Breast epithelium (tissue), 4 donors: ENCODE measurements around the gene SYTL3. TPM values are rescaled to one million over a fixed set of nuclear protein-coding genes. Genes with fewer than 3 reads are reported as not detected.

ENCODE experiments used
- DNase-seq, 2 donors: peaks; one replicate each; pipeline ENCODE4 v3.0.0-alpha.2; 2019; ENCODE audit warnings: low spot score in 2 of 2
- H3K27ac ChIP-seq, 2 donors: fragments of 200-600 bp; sonication (generic) in 1 of 2; one replicate each; pipeline ENCODE4 v1.5.1; 2016 to 2019; ENCODE audit warnings: mild to moderate bottlenecking in 1 of 2
- H3K27me3 ChIP-seq, 2 donors: fragments of 200-600 bp; sonication (generic) in 1 of 2; one replicate each; pipeline versions ENCODE4 v1.5.1 to v1.6.0; 2017 to 2019; ENCODE audit warnings: control low read depth in 1 of 2, mild to moderate bottlenecking in 1 of 2
- H3K36me3 ChIP-seq: fragments of 200-600 bp; one replicate; pipeline ENCODE4 v1.5.1; 2019
- H3K4me1 ChIP-seq, 2 donors: fragments of 200-600 bp; sonication (generic); one replicate each; pipeline ENCODE4 v1.5.1; 2016 to 2019; ENCODE audit warnings: control low read depth in 1 of 2
- H3K4me3 ChIP-seq, 3 donors: fragments of 200-600 bp; sonication (generic); 1 replicate in 2 of 3; 2 replicates in 1 of 3; pipeline ENCODE4 v1.5.1; 2016 to 2019; ENCODE audit warnings: mild to moderate bottlenecking in 3 of 3, moderate library complexity in 2 of 3
- H3K9me3 ChIP-seq, 2 donors: fragments of 200-600 bp; sonication (generic) in 1 of 2; one replicate each; pipeline ENCODE4 v1.5.1; 2016 to 2019; ENCODE audit warnings: control low read depth in 1 of 2
- CTCF ChIP-seq, 3 donors: fragments of 450-650 bp; IDR thresholded peaks; one replicate each; pipeline ENCODE4 v1.5.1; 2016 to 2017; ENCODE audit warnings: antibody characterized with exemption in 3 of 3, mild to moderate bottlenecking in 3 of 3, moderate library complexity in 3 of 3
- POLR2A ChIP-seq: fragments of 450-650 bp; IDR thresholded peaks from one replicate; pipeline ENCODE4 v1.6.1; 2016; ENCODE audit warnings: antibody characterized with exemption, mild to moderate bottlenecking, moderate library complexity
- POLR2AphosphoS5 ChIP-seq, 3 donors: sonication (generic); formaldehyde crosslinking; IDR thresholded peaks; one replicate each; pipeline ENCODE4 v1.6.1; 2017; ENCODE audit warnings: antibody characterized with exemption in 3 of 3
- intact Hi-C: fragments of 100-400 bp; cut with DNase I; formaldehyde crosslinking; loops from one replicate; pipeline ENCODE4 v1.15.1; 2023; ENCODE audit warnings: low total_unique reads
- total RNA-seq, 3 donors: library from RNA; depleted of rRNA; stranded (reverse); fragments of >200 nt; gene quantifications; one replicate each; pipeline ENCODE4 v1.1.0, GENCODE V29; 2016

The SYTL3 gene
- total RNA-seq, 3 donors from 2014 or later = 5.2 to 8.0 (median 7.5) TPM

- no peak for TF ChIP-seq CTCF (IDR thresholded peaks at IDR 0.05)
- TF ChIP-seq POLR2A = no peak
- TF ChIP-seq POLR2AphosphoS5 (IDR thresholded peaks at IDR 0.05) = no peak
- Histone ChIP-seq H3K36me3 (no peaks in the 10 kb centered on the region), H3K4me3 (no peak overlapping the region), H3K9me3 (no peaks in the 10 kb centered on the region), H3K27me3 (no peaks in the 10 kb centered on the region), H3K4me1 (no peaks in the 10 kb centered on the region), H3K27ac (no peak overlapping the region)
- intact Hi-C loops = no loop called here
- no peak for DNase-seq
Measured at GRCh38 chr6:158606935-158607334, 42.9 kb upstream of the SYTL3 start.

- TF ChIP-seq POLR2AphosphoS5 (IDR thresholded peaks at IDR 0.05) (no peak), POLR2A (no peak), CTCF (IDR thresholded peaks at IDR 0.05) (no peak)
- DNase-seq = no peak
Measured at GRCh38 chr6:158607411-158608170, 42.3 kb upstream of the SYTL3 start.

GRCh38 chr6:158608221-158608620 lies 41.6 kb upstream of the SYTL3 start:
- no peak for DNase-seq
- no peaks in the 10 kb centered on the region for H3K27me3 ChIP-seq
- H3K4me3 ChIP-seq = no peak overlapping the region
- intact Hi-C loops = no loop called here
- H3K27ac ChIP-seq = no peak overlapping the region
- H3K9me3 ChIP-seq = no peaks in the 10 kb centered on the region
- TF ChIP-seq POLR2A (no peak), CTCF (IDR thresholded peaks at IDR 0.05) (no peak), POLR2AphosphoS5 (IDR thresholded peaks at IDR 0.05) (no peak)
- H3K4me1 ChIP-seq = no peaks in the 10 kb centered on the region
- H3K36me3 ChIP-seq = no peaks in the 10 kb centered on the region

More at GRCh38 chr6:158607411-158608170, 42.3 kb upstream of the SYTL3 start:
- H3K4me3 ChIP-seq = no peak overlapping the region
- intact Hi-C loops = no loop called here
- no peaks in the 10 kb centered on the region for H3K27me3 ChIP-seq
- no peaks in the 10 kb centered on the region for H3K9me3 ChIP-seq
- no peaks in the 10 kb centered on the region for H3K4me1 ChIP-seq
- H3K27ac ChIP-seq = no peak overlapping the region
- no peaks in the 10 kb centered on the region for H3K36me3 ChIP-seq

GRCh38 chr6:158609455-158610155 lies 40.2 kb upstream of the SYTL3 start:
- DNase-seq = no peak
- no peaks in the 10 kb centered on the region for H3K36me3 ChIP-seq
- TF ChIP-seq POLR2A (no peak), CTCF (IDR thresholded peaks at IDR 0.05) (no peak), POLR2AphosphoS5 (IDR thresholded peaks at IDR 0.05) (no peak)
- intact Hi-C loops = loop anchor here (5.0 to 10.0 kb wide), 2 partner anchors 387 to 955 kb away; no protein-coding TSS in a partner anchor
- no peaks in the 10 kb centered on the region for H3K4me1 ChIP-seq
- H3K27ac ChIP-seq = no peak overlapping the region
- no peaks in the 10 kb centered on the region for H3K27me3 ChIP-seq
- H3K4me3 ChIP-seq = no peak overlapping the region
- H3K9me3 ChIP-seq = no peaks in the 10 kb centered on the region
